Ovary (tissue), 9 donors: ENCODE measurements around the gene DOCK2. TPM values are rescaled to one million over a fixed set of nuclear protein-coding genes. Genes with fewer than 3 reads are reported as not detected.

Experiments
- DNase-seq, 5 donors: peaks; one replicate each; pipeline ENCODE4 v3.0.0-alpha.2; 2019 to 2020
- H3K27ac ChIP-seq, 2 donors: fragments of 200-600 bp; one replicate each; pipeline versions ENCODE4 v1.5.1 to v1.8.0; 2019 to 2022
- H3K27me3 ChIP-seq: fragments of 200-600 bp; one replicate; pipeline ENCODE4 v1.8.0; 2022
- H3K36me3 ChIP-seq: fragments of 200-600 bp; sonication (generic); one replicate; pipeline ENCODE4 v1.5.1; 2019
- H3K4me1 ChIP-seq: one replicate; pipeline ENCODE4 v1.8.1; 2013; ENCODE audit warnings: mild to moderate bottlenecking, moderate library complexity; ENCODE audit not compliant: insufficient read depth
- H3K4me3 ChIP-seq: fragments of 200-600 bp; sonication (generic); one replicate; pipeline ENCODE4 v1.5.1; 2017
- H3K9me3 ChIP-seq, 2 donors: fragments of 200-600 bp in 1 of 2; sonication (generic) in 1 of 2; one replicate each; pipeline versions ENCODE4 v1.5.1 to v1.8.1; 2013 to 2019; ENCODE audit warnings: mild to moderate bottlenecking in 1 of 2, moderate library complexity in 1 of 2
- CTCF ChIP-seq, 3 donors: fragments of 450-650 bp in 2 of 3; fragments of 200-600 bp in 1 of 3; IDR thresholded peaks; one replicate each; pipeline versions ENCODE4 v1.5.1 to v1.8.0; 2016 to 2022; ENCODE audit warnings: antibody characterized with exemption in 3 of 3, mild to moderate bottlenecking in 1 of 3
- EP300 ChIP-seq: sonication (generic); formaldehyde crosslinking; IDR thresholded peaks from one replicate; pipeline ENCODE4 v1.6.1; 2017; ENCODE audit warnings: antibody characterized with exemption
- POLR2A ChIP-seq: fragments of 450-650 bp; IDR thresholded peaks from one replicate; pipeline ENCODE4 v1.6.1; 2017; ENCODE audit warnings: antibody characterized with exemption, mild to moderate bottlenecking, moderate library complexity
- WGBS, 3 donors: extraction: QIAGEN DNeasy Blood & Tissue Kit in 1 of 3; methylation state at CpG; one replicate each; pipeline versions ENCODE4 v1.1.5 to v1.1.7; 2013 to 2017; 5-methylcytosine and 5-hydroxymethylcytosine counted together
- intact Hi-C, 4 donors: fragments of 100-400 bp; cut with DNase I; formaldehyde crosslinking; loops; one replicate each; pipeline versions ENCODE4 v1.11.0 to v1.15.1; 2022 to 2023
- polyA plus RNA-seq, 2 donors: library from polyadenylated mRNA; stranded (reverse); fragments of 200-250 nt in 1 of 2; fragments of 350-450 nt in 1 of 2; fragmentation: Illumina TruSeq in 1 of 2; extraction: RNeasy Lipid Tissue Mini Kit (QIAGEN cat#74804) in 1 of 2; gene quantifications; one replicate each; pipeline ENCODE4 v1.2.3, GENCODE V29; 2013 to 2014
- total RNA-seq, 7 donors: library from RNA; depleted of rRNA in 2 of 7; stranded (reverse); fragments of >200 nt in 2 of 7; fragmentation: NEBNext Ultra II Directional in 3 of 7; extraction: Animal tissue kit (Norgen Biotek cat#: 25700) in 3 of 7; gene quantifications; one replicate each; pipeline versions ENCODE4 v1.1.0 to v1.2.4, GENCODE V29; 2016 to 2023
- donor health status: DM: no; HTN: no; CAD: no; lungs with moderate emphysema.
- donor health status: DM: no; HTN: no; CAD: no.
- donor health status: Bipolar disorder and iron deficiency.
- donor health status: DM: yes; HTN: yes; CAD: no.
- donor health status: DM: no; HTN: no; CAD: no.
- donor health status: DM: yes; HTN: yes; CAD: no.

The DOCK2 gene
- total and polyA plus RNA-seq, 9 donors: 1.3 to 10.2 (median 5.4) TPM

GRCh38 chr5:169875731-169876130 lies 238.7 kb downstream of the DOCK2 start:
- H3K36me3 ChIP-seq: no peaks in the 10 kb centered on the region
- DNase-seq: no peak
- intact Hi-C loops: no loop called here
- H3K27ac ChIP-seq: no peak overlapping the region
- no peaks in the 10 kb centered on the region for H3K9me3 ChIP-seq
- no peak for TF ChIP-seq POLR2A
- no peak for TF ChIP-seq EP300
- no peak for TF ChIP-seq CTCF (IDR thresholded peaks at IDR 0.05)
- no peak overlapping the region for H3K4me3 ChIP-seq
- no peaks in the 10 kb centered on the region for H3K27me3 ChIP-seq
- no peaks in the 10 kb centered on the region for H3K4me1 ChIP-seq
- WGBS, 3 donors: 78 to 87% (median 85%) methylated on average over 4 of the region's 4 CpGs

GRCh38 chr5:169876386-169876785 lies 239.3 kb downstream of the DOCK2 start:
- TF ChIP-seq POLR2A (no peak), CTCF (IDR thresholded peaks at IDR 0.05) (no peak), EP300 (no peak)
- Histone ChIP-seq H3K9me3 (no peaks in the 10 kb centered on the region), H3K27me3 (no peaks in the 10 kb centered on the region), H3K27ac (no peak overlapping the region), H3K4me1 (no peaks in the 10 kb centered on the region), H3K36me3 (no peaks in the 10 kb centered on the region), H3K4me3 (no peak overlapping the region)
- 73 to 85% (median 79%) methylated on average over 1 of the region's 1 CpG for WGBS, 3 donors
- DNase-seq: no peak
- intact Hi-C loops: no loop called here

GRCh38 chr5:169880012-169880663 lies 243.1 kb downstream of the DOCK2 start:
- Histone ChIP-seq H3K4me3 (no peak overlapping the region), H3K9me3 (no peaks in the 10 kb centered on the region), H3K27ac (no peak overlapping the region), H3K4me1 (no peaks in the 10 kb centered on the region), H3K27me3 (no peaks in the 10 kb centered on the region), H3K36me3 (no peaks in the 10 kb centered on the region)
- WGBS, 3 donors: 78 to 84% (median 81%) methylated on average over 4 of the region's 4 CpGs
- TF ChIP-seq CTCF (IDR thresholded peaks at IDR 0.05): no peak
- no peak for TF ChIP-seq POLR2A
- no peak for TF ChIP-seq EP300
- no peak for DNase-seq
- intact Hi-C loops: no loop called here

- Histone ChIP-seq H3K27ac (no peak overlapping the region), H3K4me1 (no peaks in the 10 kb centered on the region), H3K9me3 (no peaks in the 10 kb centered on the region), H3K36me3 (no peaks in the 10 kb centered on the region), H3K4me3 (no peak overlapping the region), H3K27me3 (no peaks in the 10 kb centered on the region)
- no peak for DNase-seq
- TF ChIP-seq POLR2A (no peak), EP300 (no peak), CTCF (IDR thresholded peaks at IDR 0.05) (no peak)
- intact Hi-C loops: no loop called here
- WGBS, 3 donors: 90 to 96% (median 94%) methylated on average over 2 of the region's 2 CpGs
Observed at GRCh38 chr5:169880785-169881184, 243.7 kb downstream of the DOCK2 start.
